Measurements from ENCODE around the gene EIF1. TPM values are rescaled to one million over a fixed set of nuclear protein-coding genes. Genes with fewer than 3 reads are reported as not detected.

The EIF1 gene
- polyA plus RNA-seq, 2 of the 4 experiments (the other 2 are of a cell fraction), result 834 to 873 TPM

DNA sequence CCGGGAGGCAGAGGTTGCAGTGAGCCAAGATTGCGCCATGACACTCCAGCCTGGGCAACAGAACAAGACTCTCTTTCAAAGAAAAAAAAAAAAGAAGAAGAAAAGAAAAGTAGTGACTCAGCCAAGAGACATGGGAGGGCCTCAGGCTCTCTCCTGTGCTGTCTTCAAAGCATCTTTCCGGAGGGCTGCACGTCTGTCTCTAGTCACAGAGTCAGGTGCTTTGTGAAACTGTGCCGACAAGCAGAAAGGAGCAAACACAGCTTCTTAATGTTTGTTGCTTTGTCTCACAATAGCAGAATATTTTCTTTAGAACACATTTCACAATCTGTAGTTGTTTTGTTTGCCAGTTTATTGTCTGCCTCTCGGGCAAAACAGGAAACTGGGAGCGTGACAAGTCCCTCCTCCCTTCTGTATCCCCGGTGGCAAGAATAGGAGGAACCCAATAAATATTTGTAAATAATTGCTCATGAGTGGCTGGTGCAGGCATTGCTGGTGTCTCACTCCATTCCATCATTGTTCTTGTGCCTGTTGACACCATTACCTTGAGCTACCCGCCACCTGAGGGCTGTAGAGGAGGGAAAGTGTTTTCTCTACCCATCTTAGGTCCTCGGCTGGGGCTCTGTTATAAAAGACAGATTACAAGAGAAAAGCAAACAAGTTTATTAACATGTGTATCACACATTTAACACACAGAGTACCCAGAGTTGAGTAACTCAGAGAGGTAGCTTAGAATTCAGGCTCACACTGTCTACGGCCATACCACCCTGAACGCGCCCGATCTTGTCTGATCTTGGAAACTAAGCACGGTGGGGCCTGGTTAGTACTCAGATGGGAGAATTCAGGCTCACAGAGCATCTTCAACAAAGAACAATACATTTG is 29.0 kb downstream of the EIF1 start:
- no peak overlapping the region for H3K4me3 ChIP-seq
- ATAC-seq, result peak; percentile 80 to 84
- H3K4me1 ChIP-seq, result peaks cover 20% of the 10 kb centered on the region
- TF ChIP-seq CHD2 (IDR thresholded peaks at IDR 0.05; ENCODE audit: low read length, partially characterized antibody) (no peak), POLR2AphosphoS2 (conservative IDR thresholded peaks at IDR 0.05; ENCODE audit: low read length) (no peak), BHLHE40 (IDR thresholded peaks at IDR 0.05; ENCODE audit: low read depth, low read length) (no peak), FOSL2 (IDR thresholded peaks at IDR 0.05) (no peak), FOSL2 (CRISPR knock-in tag; IDR thresholded peaks at IDR 0.05) (peak; percentile 29; the same call in 1 of the 2 replicates), FOSB (CRISPR knock-in tag; IDR thresholded peaks at IDR 0.05) (no peak), HOXA7 (CRISPR knock-in tag; IDR thresholded peaks at IDR 0.05) (no peak), ZNF302 (CRISPR knock-in tag; IDR thresholded peaks at IDR 0.05) (no peak), NPAS2 (CRISPR knock-in tag; IDR thresholded peaks at IDR 0.05; ENCODE audit: borderline replicate concordance) (no peak), RARB (CRISPR knock-in tag; IDR thresholded peaks at IDR 0.05) (no peak), CHD4 (IDR thresholded peaks at IDR 0.05; ENCODE audit: borderline replicate concordance) (no peak), TP53 (CRISPR knock-in tag; IDR thresholded peaks at IDR 0.05) (no peak), JUN (IDR thresholded peaks at IDR 0.05) (peak in 1 of 2 experiments; percentile 53; a peak in 1 of 5 replicates), SREBF2 (IDR thresholded peaks at IDR 0.05) (no peak), CEBPB (IDR thresholded peaks at IDR 0.05) (peak; percentile 48 to 70; a peak in 3 of 4 replicates), HDAC2 (IDR thresholded peaks at IDR 0.05) (no peak), EP300 (IDR thresholded peaks at IDR 0.05) (0 out of 5 replicates have a peak, but pooled peaks of 1 of the 2 experiments have one; percentile 29), POLR2A (IDR thresholded peaks at IDR 0.05; ENCODE audit: low read length) (no peak)
- TF ChIP-seq, protein P1, sequence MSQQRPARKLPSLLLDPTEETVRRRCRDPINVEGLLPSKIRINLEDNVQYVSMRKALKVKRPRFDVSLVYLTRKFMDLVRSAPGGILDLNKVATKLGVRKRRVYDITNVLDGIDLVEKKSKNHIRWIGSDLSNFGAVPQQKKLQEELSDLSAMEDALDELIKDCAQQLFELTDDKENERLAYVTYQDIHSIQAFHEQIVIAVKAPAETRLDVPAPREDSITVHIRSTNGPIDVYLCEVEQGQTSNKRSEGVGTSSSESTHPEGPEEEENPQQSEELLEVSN (IDR thresholded peaks at IDR 0.05; ENCODE audit: borderline replicate concordance, low read depth), result no peak
- WGBS (ENCODE audit: missing lambda C conversion rate), result 47% methylated on average over 15 of the region's 15 CpGs
- POLR2A ChIA-PET, result interaction anchor here (1.4 to 1.9 kb wide), 2 partner anchors 16 to 29 kb away, joined by 10 to 15 read pairs; partner anchors contain the start of genes EIF1 and HAP1
- peak overlapping the region; percentile 34 to 65 for H3K27ac ChIP-seq
- H3K9me3 ChIP-seq, result no peaks in the 10 kb centered on the region
- FAIRE-seq, result peak; percentile 65
- peak overlapping the region; percentile 73 for H3K4me2 ChIP-seq
- CTCF ChIA-PET, result interaction anchor here (0.6 to 96.0 kb wide), 9 partner anchors 10 to 242 kb away, joined by 3 to 3262 read pairs (median 5); partner anchors contain the start of genes EIF1, FKBP10, JUP and P3H4
- peak in 1 of 2 experiments; percentile 70 for DNase-seq (ENCODE audit: low read depth in 1 of 2, low spot score in 1 of 2)

DNA sequence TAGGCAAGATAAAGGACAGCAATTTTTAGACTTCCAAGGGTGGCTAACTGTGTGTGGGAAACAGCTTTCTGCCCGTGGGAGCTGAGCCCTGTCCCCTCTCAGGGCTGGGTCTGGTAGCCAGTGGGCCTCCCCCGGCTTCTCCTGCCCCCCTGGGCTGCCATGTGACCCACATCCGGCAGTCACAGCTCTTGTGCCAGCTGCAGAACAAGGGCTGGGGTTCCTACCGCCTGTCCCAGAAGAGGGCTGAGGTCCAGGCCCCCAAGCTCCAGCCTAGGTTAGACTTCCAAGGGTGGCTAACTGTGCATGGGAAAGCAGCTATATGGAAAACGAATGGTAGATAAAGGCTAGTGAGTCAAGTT is 29.6 kb downstream of the EIF1 start:
- TF ChIP-seq TFCP2L1 (CRISPR knock-in tag; IDR thresholded peaks at IDR 0.05) (no peak), MAFK (IDR thresholded peaks at IDR 0.05; ENCODE audit: partially characterized antibody) (no peak)
- TF ChIP-seq, protein P2, sequence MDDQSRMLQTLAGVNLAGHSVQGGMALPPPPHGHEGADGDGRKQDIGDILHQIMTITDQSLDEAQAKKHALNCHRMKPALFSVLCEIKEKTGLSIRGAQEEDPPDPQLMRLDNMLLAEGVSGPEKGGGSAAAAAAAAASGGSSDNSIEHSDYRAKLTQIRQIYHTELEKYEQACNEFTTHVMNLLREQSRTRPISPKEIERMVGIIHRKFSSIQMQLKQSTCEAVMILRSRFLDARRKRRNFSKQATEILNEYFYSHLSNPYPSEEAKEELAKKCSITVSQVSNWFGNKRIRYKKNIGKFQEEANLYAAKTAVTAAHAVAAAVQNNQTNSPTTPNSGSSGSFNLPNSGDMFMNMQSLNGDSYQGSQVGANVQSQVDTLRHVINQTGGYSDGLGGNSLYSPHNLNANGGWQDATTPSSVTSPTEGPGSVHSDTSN (IDR thresholded peaks at IDR 0.05), result no peak
- ChIA-PET POLR2A (interaction anchor here (1.4 to 1.9 kb wide), 2 partner anchors 16 to 29 kb away, joined by 10 to 15 read pairs; partner anchors contain the start of genes EIF1 and HAP1), CTCF (interaction anchor here (0.6 to 96.0 kb wide), 6 partner anchors 10 to 241 kb away, joined by 3 to 3262 read pairs (median 12); partner anchors contain the start of genes FKBP10, JUP and P3H4)
- Histone ChIP-seq H3K27ac (peak overlapping the region; percentile 34 to 65), H3K4me3 (no peak overlapping the region), H3K4me2 (peak overlapping the region; percentile 73), H3K9me3 (no peaks in the 10 kb centered on the region), H3K4me1 (peaks cover 20% of the 10 kb centered on the region)
- WGBS (ENCODE audit: missing lambda C conversion rate), result 65% methylated on average over 5 of the region's 5 CpGs
- no peak for DNase-seq (ENCODE audit: low read depth in 1 of 2, low spot score in 1 of 2)
- ATAC-seq, result peak; percentile 2 to 6; a peak in 2 of 6 replicates
- no peak for FAIRE-seq

DNA sequence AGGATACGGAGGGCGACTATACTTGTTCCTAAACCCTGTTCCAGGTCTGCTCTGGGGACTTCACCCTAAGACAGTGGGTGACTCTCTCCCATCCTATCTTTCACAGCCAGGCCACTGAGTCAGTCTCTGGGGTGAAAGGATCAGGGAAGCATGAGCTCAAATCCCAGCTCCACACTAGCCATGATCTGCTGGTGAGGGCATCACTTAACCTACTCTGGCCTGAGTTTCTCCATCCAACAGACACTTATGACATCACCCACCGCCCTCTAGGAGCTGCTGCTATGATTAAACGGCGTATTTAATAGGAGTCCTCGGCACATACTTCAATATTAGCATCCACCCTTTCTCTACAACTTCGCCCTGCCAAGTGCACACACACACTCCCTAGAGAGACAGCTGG is 33.5 kb downstream of the EIF1 start:
- no peak for DNase-seq (ENCODE audit: low read depth in 1 of 2, low spot score in 1 of 2)
- no peak overlapping the region for H3K4me3 ChIP-seq
- no peak for FAIRE-seq
- no peak overlapping the region for H3K4me2 ChIP-seq
- ChIA-PET CTCF (interaction anchor here (0.5 to 96.0 kb wide), 7 partner anchors 13 to 66 kb away, joined by 3 to 3262 read pairs (median 9); partner anchors contain the start of genes FKBP10, JUP and P3H4), POLR2A (interaction anchor here (1.0 kb wide), 2 partner anchors 12 to 33 kb away, joined by 3 to 5 read pairs; partner anchors contain the start of genes EIF1 and HAP1)
- no peak overlapping the region for H3K27ac ChIP-seq
- ATAC-seq, result no peak
- WGBS (ENCODE audit: missing lambda C conversion rate), result 80% methylated on average over 7 of the region's 7 CpGs
- no peaks in the 10 kb centered on the region for H3K9me3 ChIP-seq
- peaks cover 14% of the 10 kb centered on the region for H3K4me1 ChIP-seq
- TF ChIP-seq ESRRA (IDR thresholded peaks at IDR 0.05; ENCODE audit: borderline replicate concordance, low read length) (no peak), POLR2A (IDR thresholded peaks at IDR 0.05; ENCODE audit: low read length) (no peak), CEBPB (IDR thresholded peaks at IDR 0.05) (no peak), HOXB5 (CRISPR knock-in tag; IDR thresholded peaks at IDR 0.05) (no peak), CHD2 (IDR thresholded peaks at IDR 0.05; ENCODE audit: low read length, partially characterized antibody) (no peak), ZNF302 (CRISPR knock-in tag; IDR thresholded peaks at IDR 0.05) (no peak), KDM5A (IDR thresholded peaks at IDR 0.05) (no peak), JUNB (IDR thresholded peaks at IDR 0.05) (no peak), ZFP36 (IDR thresholded peaks at IDR 0.05; ENCODE audit: borderline replicate concordance, partially characterized antibody) (no peak), NFE2L2 (conservative IDR thresholded peaks at IDR 0.05; ENCODE audit: low read length) (no peak), HOXB13 (CRISPR knock-in tag; IDR thresholded peaks at IDR 0.05; ENCODE audit: low read depth) (no peak)
- TF ChIP-seq, protein P3, sequence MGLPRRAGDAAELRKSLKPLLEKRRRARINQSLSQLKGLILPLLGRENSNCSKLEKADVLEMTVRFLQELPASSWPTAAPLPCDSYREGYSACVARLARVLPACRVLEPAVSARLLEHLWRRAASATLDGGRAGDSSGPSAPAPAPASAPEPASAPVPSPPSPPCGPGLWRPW (IDR thresholded peaks at IDR 0.05), result no peak
- TF ChIP-seq, protein P4, sequence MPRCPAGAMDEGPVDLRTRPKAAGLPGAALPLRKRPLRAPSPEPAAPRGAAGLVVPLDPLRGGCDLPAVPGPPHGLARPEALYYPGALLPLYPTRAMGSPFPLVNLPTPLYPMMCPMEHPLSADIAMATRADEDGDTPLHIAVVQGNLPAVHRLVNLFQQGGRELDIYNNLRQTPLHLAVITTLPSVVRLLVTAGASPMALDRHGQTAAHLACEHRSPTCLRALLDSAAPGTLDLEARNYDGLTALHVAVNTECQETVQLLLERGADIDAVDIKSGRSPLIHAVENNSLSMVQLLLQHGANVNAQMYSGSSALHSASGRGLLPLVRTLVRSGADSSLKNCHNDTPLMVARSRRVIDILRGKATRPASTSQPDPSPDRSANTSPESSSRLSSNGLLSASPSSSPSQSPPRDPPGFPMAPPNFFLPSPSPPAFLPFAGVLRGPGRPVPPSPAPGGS (IDR thresholded peaks at IDR 0.05), result no peak
